ENCODE measurements around the gene PDZD7.
"Not testable (repeated sequence)": the region's sequence is repeated elsewhere in the genome, so short reads cannot be mapped to it uniquely, and the experiment has no call there.

Gene PDZD7

DNA sequence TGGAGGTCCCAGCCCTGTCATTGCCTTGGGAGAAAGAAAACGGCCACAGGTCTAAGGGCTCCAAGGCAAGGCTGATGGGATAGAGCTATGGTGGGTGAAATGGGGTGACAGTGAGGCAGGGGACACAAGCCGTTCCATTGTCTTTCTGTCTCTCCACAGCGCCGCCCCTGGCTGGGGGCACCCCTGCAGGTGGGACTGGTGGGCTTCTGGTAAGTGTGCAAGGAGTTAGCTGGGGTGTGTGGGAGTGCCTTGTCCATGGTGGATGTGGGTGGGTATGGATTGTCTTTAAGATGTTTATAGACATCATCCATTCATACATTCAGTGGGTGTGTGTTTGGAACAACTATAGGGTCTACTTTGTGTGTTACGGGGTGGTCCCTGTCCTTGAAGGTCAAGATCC is 7.6 kb upstream of the PDZD7 start:
- Histone ChIP-seq H3K4me3 (ENCODE audit: low read length) (no peak overlapping the region), H3K27ac (ENCODE audit: low read depth, low read length) (no peak overlapping the region), H3K56ac (ENCODE audit: low read length) (no peak overlapping the region), H4K8ac (ENCODE audit: low read depth, low read length) (no peak overlapping the region), H3K79me2 (ENCODE audit: control insufficient read depth, insufficient read depth, low read length) (no peaks in the 10 kb centered on the region), H3K9ac (ENCODE audit: low read length) (no peak overlapping the region), H3K4me1 (ENCODE audit: control insufficient read depth, low read depth, low read length) (peaks cover 5% of the 10 kb centered on the region), H3K18ac (ENCODE audit: low read length) (no peak overlapping the region), H2BK120ac (ENCODE audit: low read depth, low read length) (no peak overlapping the region), H3K36me3 (ENCODE audit: control insufficient read depth, insufficient read depth, low read length) (no peaks in the 10 kb centered on the region), H3K4me2 (ENCODE audit: low read length) (no peak overlapping the region), H4K5ac (ENCODE audit: low read length) (no peak overlapping the region), H2AK5ac (ENCODE audit: low read length) (no peak overlapping the region), H3K79me1 (ENCODE audit: low read length) (no peaks in the 10 kb centered on the region), H3K23ac (ENCODE audit: low read length) (no peak overlapping the region), H2BK5ac (ENCODE audit: low read length) (no peak overlapping the region), H2BK15ac (replicated peaks; ENCODE audit: low read depth) (no peak overlapping the region), H3K27me3 (ENCODE audit: insufficient read depth, low read length, poor library complexity) (no peaks in the 10 kb centered on the region), H3K4ac (ENCODE audit: low read depth, low read length) (no peak overlapping the region)
- DNase-seq, result peak; percentile 34
- WGBS (ENCODE audit: extremely low coverage, insufficient coverage, low lambda C conversion rate), result no CpG with 5 or more reads among the region's 5 CpGs

DNA sequence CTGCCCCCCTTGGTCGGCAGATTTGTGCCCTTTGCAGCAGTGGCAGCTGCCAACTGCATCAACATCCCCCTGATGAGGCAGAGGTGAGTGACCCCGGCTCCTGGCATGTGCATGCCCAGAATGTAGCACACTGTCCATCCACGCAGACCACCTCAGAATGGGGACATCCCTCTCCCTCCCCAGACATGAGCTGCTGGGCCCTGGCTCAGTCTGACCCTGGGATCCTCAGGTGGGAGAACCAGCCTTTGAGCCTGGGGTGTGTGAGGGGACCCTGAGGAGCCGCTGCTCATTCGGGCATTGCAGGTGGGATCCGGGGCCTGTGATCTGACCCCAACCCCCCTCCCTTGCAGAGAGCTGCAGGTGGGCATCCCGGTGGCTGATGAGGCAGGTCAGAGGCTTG is 5.8 kb upstream of the PDZD7 start:
- Histone ChIP-seq H3K79me2 (ENCODE audit: control insufficient read depth, insufficient read depth, low read length) (no peaks in the 10 kb centered on the region), H2BK120ac (ENCODE audit: low read depth, low read length) (no peak overlapping the region), H2BK5ac (ENCODE audit: low read length) (no peak overlapping the region), H3K27ac (ENCODE audit: low read depth, low read length) (no peak overlapping the region), H3K9ac (ENCODE audit: low read length) (no peak overlapping the region), H4K8ac (ENCODE audit: low read depth, low read length) (no peak overlapping the region), H3K36me3 (ENCODE audit: control insufficient read depth, insufficient read depth, low read length) (no peaks in the 10 kb centered on the region), H2BK15ac (replicated peaks; ENCODE audit: low read depth) (no peak overlapping the region), H3K79me1 (ENCODE audit: low read length) (no peaks in the 10 kb centered on the region), H3K4me1 (ENCODE audit: control insufficient read depth, low read depth, low read length) (peaks cover 6% of the 10 kb centered on the region), H4K5ac (ENCODE audit: low read length) (no peak overlapping the region), H3K4ac (ENCODE audit: low read depth, low read length) (no peak overlapping the region), H3K27me3 (ENCODE audit: insufficient read depth, low read length, poor library complexity) (no peaks in the 10 kb centered on the region), H3K4me3 (ENCODE audit: low read length) (no peak overlapping the region), H3K56ac (ENCODE audit: low read length) (no peak overlapping the region), H3K4me2 (ENCODE audit: low read length) (no peak overlapping the region), H3K18ac (ENCODE audit: low read length) (no peak overlapping the region), H3K23ac (ENCODE audit: low read length) (no peak overlapping the region), H2AK5ac (ENCODE audit: low read length) (no peak overlapping the region)
- WGBS (ENCODE audit: extremely low coverage, insufficient coverage, low lambda C conversion rate), result no CpG with 5 or more reads among the region's 7 CpGs
- DNase-seq, result no peak

DNA sequence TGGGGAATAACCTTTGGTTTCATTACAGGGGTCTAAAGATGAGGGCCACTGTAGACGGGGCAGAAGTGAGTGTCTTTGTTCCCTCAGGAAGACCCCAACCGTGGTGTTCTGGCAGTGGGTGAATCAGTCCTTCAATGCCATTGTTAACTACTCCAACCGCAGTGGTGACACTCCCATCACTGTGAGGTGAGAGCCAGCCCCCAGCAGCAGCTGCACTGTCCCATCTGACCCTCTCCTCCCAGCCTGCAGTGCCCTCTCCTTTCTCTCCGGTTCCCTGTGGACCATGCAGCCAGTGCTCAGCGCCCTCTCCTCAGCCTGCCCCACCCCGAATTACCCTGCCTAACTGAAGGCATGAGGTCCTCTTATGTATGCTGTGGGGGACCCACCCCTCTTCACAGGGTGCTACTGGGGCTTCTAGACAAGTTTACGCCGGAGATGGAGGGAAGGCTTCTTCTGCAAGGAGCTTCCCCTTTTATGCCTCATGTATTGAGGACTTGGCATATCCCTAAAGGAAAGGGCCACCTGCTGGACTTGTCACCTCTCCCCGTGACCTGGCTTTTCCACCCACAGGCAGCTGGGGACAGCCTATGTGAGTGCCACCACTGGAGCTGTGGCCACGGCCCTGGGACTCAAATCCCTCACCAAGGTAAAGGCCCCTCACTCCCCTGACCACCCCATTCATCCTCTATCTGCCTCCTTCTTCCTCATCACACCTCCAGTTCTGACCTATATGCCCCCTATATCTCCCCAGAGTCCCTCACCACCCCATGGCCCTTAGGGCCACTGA is 5.2 kb upstream of the PDZD7 start:
- Histone ChIP-seq H4K5ac (ENCODE audit: low read length) (no peak overlapping the region), H3K4me1 (ENCODE audit: control insufficient read depth, low read depth, low read length) (peaks cover 8% of the 10 kb centered on the region), H2BK120ac (ENCODE audit: low read depth, low read length) (no peak overlapping the region), H3K27ac (ENCODE audit: low read depth, low read length) (no peak overlapping the region), H3K27me3 (ENCODE audit: insufficient read depth, low read length, poor library complexity) (no peaks in the 10 kb centered on the region), H3K79me1 (ENCODE audit: low read length) (no peaks in the 10 kb centered on the region), H2BK5ac (ENCODE audit: low read length) (no peak overlapping the region), H3K4ac (ENCODE audit: low read depth, low read length) (no peak overlapping the region), H3K4me3 (ENCODE audit: low read length) (no peak overlapping the region), H3K9ac (ENCODE audit: low read length) (no peak overlapping the region), H3K18ac (ENCODE audit: low read length) (no peak overlapping the region), H3K4me2 (ENCODE audit: low read length) (no peak overlapping the region), H3K56ac (ENCODE audit: low read length) (no peak overlapping the region), H3K79me2 (ENCODE audit: control insufficient read depth, insufficient read depth, low read length) (no peaks in the 10 kb centered on the region), H2BK15ac (replicated peaks; ENCODE audit: low read depth) (no peak overlapping the region), H3K23ac (ENCODE audit: low read length) (no peak overlapping the region), H2AK5ac (ENCODE audit: low read length) (no peak overlapping the region), H4K8ac (ENCODE audit: low read depth, low read length) (no peak overlapping the region), H3K36me3 (ENCODE audit: control insufficient read depth, insufficient read depth, low read length) (no peaks in the 10 kb centered on the region)
- DNase-seq, result no peak
- WGBS (ENCODE audit: extremely low coverage, insufficient coverage, low lambda C conversion rate), result no CpG with 5 or more reads among the region's 10 CpGs

DNA sequence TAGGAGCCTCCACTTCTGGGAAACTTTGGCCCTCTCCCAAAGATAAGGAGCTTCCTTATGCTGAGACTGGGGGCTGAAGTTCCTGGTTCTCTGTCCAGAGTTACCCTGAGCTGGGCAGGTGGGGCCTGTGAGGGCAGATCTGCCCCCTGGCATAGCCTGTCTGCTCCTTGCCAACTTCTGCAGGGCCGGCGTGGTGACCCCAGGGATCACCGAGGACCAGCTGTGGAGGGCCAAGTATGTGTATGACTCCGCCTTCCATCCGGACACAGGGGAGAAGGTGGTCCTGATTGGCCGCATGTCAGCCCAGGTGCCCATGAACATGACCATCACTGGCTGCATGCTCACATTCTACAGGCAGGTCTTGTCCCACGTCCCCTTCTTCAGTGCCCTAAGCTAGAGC is 4.4 kb upstream of the PDZD7 start:
- no peak overlapping the region for H2BK15ac ChIP-seq (replicated peaks; ENCODE audit: low read depth)

DNA sequence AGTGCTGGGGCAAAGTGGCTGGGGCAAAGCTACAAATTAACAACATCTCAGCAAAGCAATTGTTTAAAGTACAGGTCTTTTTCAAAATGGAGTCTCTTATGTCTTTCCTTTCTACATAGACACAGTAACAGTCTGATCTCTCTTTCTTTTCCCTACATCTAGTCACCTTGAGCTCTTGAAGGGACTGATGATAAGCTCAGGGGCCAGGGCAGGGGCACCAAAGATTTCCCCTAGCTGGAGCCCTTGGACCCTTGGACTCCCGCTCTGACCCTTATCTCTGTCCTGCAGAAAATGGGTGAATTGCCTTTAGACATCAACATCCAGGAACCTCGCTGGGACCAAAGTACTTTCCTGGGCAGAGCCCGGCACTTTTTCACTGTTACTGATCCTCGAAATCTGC is 3.5 kb upstream of the PDZD7 start:
- not testable (repeated sequence) for H4K5ac ChIP-seq (ENCODE audit: low read length); H4K8ac ChIP-seq (ENCODE audit: low read depth, low read length); H3K27me3 ChIP-seq (ENCODE audit: insufficient read depth, low read length, poor library complexity); H3K4me3 ChIP-seq (ENCODE audit: low read length); H3K4me2 ChIP-seq (ENCODE audit: low read length); H3K18ac ChIP-seq (ENCODE audit: low read length); H2BK15ac ChIP-seq (replicated peaks; ENCODE audit: low read depth); H3K23ac ChIP-seq (ENCODE audit: low read length); H3K4ac ChIP-seq (ENCODE audit: low read depth, low read length); H2AK5ac ChIP-seq (ENCODE audit: low read length); H3K56ac ChIP-seq (ENCODE audit: low read length); H3K79me2 ChIP-seq (ENCODE audit: control insufficient read depth, insufficient read depth, low read length); H3K79me1 ChIP-seq (ENCODE audit: low read length); H2BK120ac ChIP-seq (ENCODE audit: low read depth, low read length); H2BK5ac ChIP-seq (ENCODE audit: low read length); H3K9ac ChIP-seq (ENCODE audit: low read length); H3K36me3 ChIP-seq (ENCODE audit: control insufficient read depth, insufficient read depth, low read length); DNase-seq; H3K27ac ChIP-seq (ENCODE audit: low read depth, low read length)
- WGBS (ENCODE audit: extremely low coverage, insufficient coverage, low lambda C conversion rate), result no CpG with 5 or more reads among the region's 4 CpGs
- peaks cover 10% of the 10 kb centered on the region for H3K4me1 ChIP-seq (ENCODE audit: control insufficient read depth, low read depth, low read length)

More for the DNA sequence above, 4.4 kb upstream of the PDZD7 start:
- Histone ChIP-seq H3K36me3 (ENCODE audit: control insufficient read depth, insufficient read depth, low read length) (no peaks in the 10 kb centered on the region), H4K8ac (ENCODE audit: low read depth, low read length) (no peak overlapping the region), H3K4ac (ENCODE audit: low read depth, low read length) (no peak overlapping the region), H3K56ac (ENCODE audit: low read length) (no peak overlapping the region), H3K27ac (ENCODE audit: low read depth, low read length) (no peak overlapping the region), H3K9ac (ENCODE audit: low read length) (no peak overlapping the region), H3K79me1 (ENCODE audit: low read length) (no peaks in the 10 kb centered on the region), H2BK120ac (ENCODE audit: low read depth, low read length) (no peak overlapping the region), H2BK5ac (ENCODE audit: low read length) (no peak overlapping the region), H3K79me2 (ENCODE audit: control insufficient read depth, insufficient read depth, low read length) (no peaks in the 10 kb centered on the region), H3K4me1 (ENCODE audit: control insufficient read depth, low read depth, low read length) (peaks cover 8% of the 10 kb centered on the region), H2AK5ac (ENCODE audit: low read length) (no peak overlapping the region), H3K23ac (ENCODE audit: low read length) (no peak overlapping the region), H3K4me3 (ENCODE audit: low read length) (no peak overlapping the region), H4K5ac (ENCODE audit: low read length) (no peak overlapping the region), H3K27me3 (ENCODE audit: insufficient read depth, low read length, poor library complexity) (no peaks in the 10 kb centered on the region), H3K18ac (ENCODE audit: low read length) (no peak overlapping the region), H3K4me2 (ENCODE audit: low read length) (no peak overlapping the region)
- WGBS (ENCODE audit: extremely low coverage, insufficient coverage, low lambda C conversion rate), result no CpG with 5 or more reads among the region's 7 CpGs
- DNase-seq, result no peak

DNA sequence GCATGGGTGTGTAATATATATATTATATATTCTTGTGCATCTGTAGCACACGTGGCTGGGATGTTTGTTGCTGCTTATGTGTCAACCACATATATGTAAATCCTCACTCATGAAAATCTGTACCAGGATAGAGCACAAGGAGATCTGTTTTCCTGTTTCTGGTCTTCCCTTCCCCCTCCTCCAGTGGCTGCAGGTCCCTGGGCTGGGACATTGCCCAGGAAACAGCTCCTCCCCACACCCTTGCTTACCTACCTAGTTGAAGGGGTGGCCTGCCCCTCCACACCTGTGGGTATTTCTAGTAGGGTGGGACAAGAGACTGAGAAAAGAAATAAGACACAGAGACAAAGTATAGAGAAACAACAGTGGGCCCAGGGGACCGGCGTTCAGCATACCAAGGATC is 2.3 kb upstream of the PDZD7 start:
- Histone ChIP-seq H3K79me1 (ENCODE audit: low read length) (no peaks in the 10 kb centered on the region), H3K18ac (ENCODE audit: low read length) (no peak overlapping the region), H3K27me3 (ENCODE audit: insufficient read depth, low read length, poor library complexity) (no peaks in the 10 kb centered on the region), H4K5ac (ENCODE audit: low read length) (no peak overlapping the region), H3K27ac (ENCODE audit: low read depth, low read length) (no peak overlapping the region), H2BK15ac (replicated peaks; ENCODE audit: low read depth) (no peak overlapping the region), H4K8ac (ENCODE audit: low read depth, low read length) (no peak overlapping the region), H3K23ac (ENCODE audit: low read length) (no peak overlapping the region), H3K4me2 (ENCODE audit: low read length) (no peak overlapping the region), H2BK120ac (ENCODE audit: low read depth, low read length) (no peak overlapping the region), H3K36me3 (ENCODE audit: control insufficient read depth, insufficient read depth, low read length) (no peaks in the 10 kb centered on the region), H3K56ac (ENCODE audit: low read length) (no peak overlapping the region), H3K79me2 (ENCODE audit: control insufficient read depth, insufficient read depth, low read length) (no peaks in the 10 kb centered on the region), H3K9ac (ENCODE audit: low read length) (no peak overlapping the region), H2BK5ac (ENCODE audit: low read length) (no peak overlapping the region), H2AK5ac (ENCODE audit: low read length) (no peak overlapping the region), H3K4me1 (ENCODE audit: control insufficient read depth, low read depth, low read length) (peaks cover 12% of the 10 kb centered on the region), H3K4me3 (ENCODE audit: low read length) (no peak overlapping the region), H3K4ac (ENCODE audit: low read depth, low read length) (no peak overlapping the region)
- DNase-seq, result no peak
- no CpG with 5 or more reads among the region's 3 CpGs for WGBS (ENCODE audit: extremely low coverage, insufficient coverage, low lambda C conversion rate)
